ENCODE data around the gene STH.

The STH gene

DNA sequence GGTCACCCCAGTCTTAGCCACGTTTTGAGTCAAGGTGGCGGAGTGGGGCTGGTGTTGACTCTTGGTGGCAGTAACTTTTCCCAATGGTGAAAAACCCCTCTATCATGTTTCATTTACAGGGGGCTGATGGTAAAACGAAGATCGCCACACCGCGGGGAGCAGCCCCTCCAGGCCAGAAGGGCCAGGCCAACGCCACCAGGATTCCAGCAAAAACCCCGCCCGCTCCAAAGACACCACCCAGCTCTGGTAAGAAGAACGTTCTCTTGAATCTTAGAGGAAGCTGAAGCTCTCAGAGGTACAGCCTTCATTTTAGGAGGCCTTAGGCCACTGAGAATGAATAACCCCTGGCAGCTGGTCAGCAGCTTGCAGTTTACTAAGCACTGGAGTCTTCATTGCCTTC is 7.7 kb upstream of the STH start:
- Histone ChIP-seq H3K4me3 (ENCODE audit: low read depth, low read length) (no peak overlapping the region), H3K27ac (ENCODE audit: extremely low read depth, low read depth, low read length) (no peak overlapping the region), H3K9me3 (ENCODE audit: control insufficient read depth, insufficient read depth, low read depth, low read length) (no peaks in the 10 kb centered on the region), H3K36me3 (ENCODE audit: control insufficient read depth in 2 of 2, insufficient read depth in 1 of 2, low read length in 2 of 2) (no peaks in the 10 kb centered on the region), H3K4me1 (ENCODE audit: control insufficient read depth, insufficient read depth, low read length) (no peaks in the 10 kb centered on the region)
- CTCF ChIA-PET = interaction anchor here (0.8 to 2.0 kb wide), 3 partner anchors 8 to 53 kb away, joined by 3 to 4 read pairs (median 3); partner anchors contain the start of gene STH
- TF ChIP-seq ZNF335 (tag by site-specific recombination; conservative IDR thresholded peaks at IDR 0.05) = no peak
- no peak for TF ChIP-seq ZNF223 (tag by site-specific recombination; IDR thresholded peaks at IDR 0.05)
- no peak for TF ChIP-seq GLI4 (tag by site-specific recombination; IDR thresholded peaks at IDR 0.05)
- no peak for TF ChIP-seq ZFP3 (tag by site-specific recombination; IDR thresholded peaks at IDR 0.05; ENCODE audit: low read depth)
- TF ChIP-seq, protein P1, sequence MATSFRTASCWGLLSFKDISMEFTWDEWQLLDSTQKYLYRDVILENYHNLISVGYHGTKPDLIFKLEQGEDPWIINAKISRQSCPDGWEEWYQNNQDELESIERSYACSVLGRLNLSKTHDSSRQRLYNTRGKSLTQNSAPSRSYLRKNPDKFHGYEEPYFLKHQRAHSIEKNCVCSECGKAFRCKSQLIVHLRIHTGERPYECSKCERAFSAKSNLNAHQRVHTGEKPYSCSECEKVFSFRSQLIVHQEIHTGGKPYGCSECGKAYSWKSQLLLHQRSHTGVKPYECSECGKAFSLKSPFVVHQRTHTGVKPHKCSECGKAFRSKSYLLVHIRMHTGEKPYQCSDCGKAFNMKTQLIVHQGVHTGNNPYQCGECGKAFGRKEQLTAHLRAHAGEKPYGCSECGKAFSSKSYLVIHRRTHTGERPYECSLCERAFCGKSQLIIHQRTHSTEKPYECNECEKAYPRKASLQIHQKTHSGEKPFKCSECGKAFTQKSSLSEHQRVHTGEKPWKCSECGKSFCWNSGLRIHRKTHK (tag by site-specific recombination; IDR thresholded peaks at IDR 0.05) = no peak
- no peak for TF ChIP-seq ZNF121 (tag by site-specific recombination; IDR thresholded peaks at IDR 0.05)
- TF ChIP-seq ZNF16 (tag by site-specific recombination; IDR thresholded peaks at IDR 0.05; ENCODE audit: low read depth) = no peak
- TF ChIP-seq BCL11B (tag by site-specific recombination; IDR thresholded peaks at IDR 0.05; ENCODE audit: low read depth) = no peak
- no peak for TF ChIP-seq ZSCAN16 (tag by site-specific recombination; IDR thresholded peaks at IDR 0.05)
- POLR2A ChIA-PET = interaction anchor here (0.7 kb wide), 1 partner anchor 157 kb away, joined by 3 read pairs; no protein-coding TSS in a partner anchor

DNA sequence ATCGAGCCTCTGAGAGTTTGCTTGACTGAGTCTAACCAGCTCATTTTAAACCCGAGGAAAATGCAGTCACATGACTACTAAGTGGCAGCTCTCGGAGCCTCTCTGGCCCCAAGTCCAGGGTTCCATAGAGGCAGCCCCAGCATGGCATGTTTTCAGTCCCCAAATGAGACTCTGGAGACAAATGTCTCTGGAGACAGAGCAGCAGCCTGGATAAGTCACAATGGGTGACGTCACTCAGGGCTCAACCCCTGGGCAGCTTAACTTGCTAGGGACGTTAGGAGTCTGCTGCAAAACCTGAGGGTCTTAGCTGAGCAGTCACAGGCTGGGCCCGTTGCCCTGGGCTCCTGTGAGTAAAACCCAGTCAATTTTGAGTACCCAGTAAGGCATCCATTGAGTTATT is 6.9 kb upstream of the STH start:
- no peak for TF ChIP-seq ZBTB21 (tag by site-specific recombination; IDR thresholded peaks at IDR 0.05)
- TF ChIP-seq, protein P2, sequence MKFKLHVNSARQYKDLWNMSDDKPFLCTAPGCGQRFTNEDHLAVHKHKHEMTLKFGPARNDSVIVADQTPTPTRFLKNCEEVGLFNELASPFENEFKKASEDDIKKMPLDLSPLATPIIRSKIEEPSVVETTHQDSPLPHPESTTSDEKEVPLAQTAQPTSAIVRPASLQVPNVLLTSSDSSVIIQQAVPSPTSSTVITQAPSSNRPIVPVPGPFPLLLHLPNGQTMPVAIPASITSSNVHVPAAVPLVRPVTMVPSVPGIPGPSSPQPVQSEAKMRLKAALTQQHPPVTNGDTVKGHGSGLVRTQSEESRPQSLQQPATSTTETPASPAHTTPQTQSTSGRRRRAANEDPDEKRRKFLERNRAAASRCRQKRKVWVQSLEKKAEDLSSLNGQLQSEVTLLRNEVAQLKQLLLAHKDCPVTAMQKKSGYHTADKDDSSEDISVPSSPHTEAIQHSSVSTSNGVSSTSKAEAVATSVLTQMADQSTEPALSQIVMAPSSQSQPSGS (tag by site-specific recombination; IDR thresholded peaks at IDR 0.05; ENCODE audit: low read depth) = peak; percentile 51
- ChIA-PET POLR2A (interaction anchor here (0.6 to 0.7 kb wide), 2 partner anchors 46 to 158 kb away, joined by 3 to 4 read pairs; no protein-coding TSS in a partner anchor), CTCF (interaction anchor here (0.6 to 2.0 kb wide), 3 partner anchors 11 to 52 kb away, joined by 3 to 4 read pairs (median 3); no protein-coding TSS in a partner anchor)
- Histone ChIP-seq H3K27ac (ENCODE audit: extremely low read depth, low read depth, low read length) (no peak overlapping the region), H3K9me3 (ENCODE audit: control insufficient read depth, insufficient read depth, low read depth, low read length) (no peaks in the 10 kb centered on the region), H3K36me3 (ENCODE audit: control insufficient read depth in 2 of 2, insufficient read depth in 1 of 2, low read length in 2 of 2) (no peaks in the 10 kb centered on the region), H3K4me3 (ENCODE audit: low read depth, low read length) (no peak overlapping the region), H3K4me1 (ENCODE audit: control insufficient read depth, insufficient read depth, low read length) (no peaks in the 10 kb centered on the region)

DNA sequence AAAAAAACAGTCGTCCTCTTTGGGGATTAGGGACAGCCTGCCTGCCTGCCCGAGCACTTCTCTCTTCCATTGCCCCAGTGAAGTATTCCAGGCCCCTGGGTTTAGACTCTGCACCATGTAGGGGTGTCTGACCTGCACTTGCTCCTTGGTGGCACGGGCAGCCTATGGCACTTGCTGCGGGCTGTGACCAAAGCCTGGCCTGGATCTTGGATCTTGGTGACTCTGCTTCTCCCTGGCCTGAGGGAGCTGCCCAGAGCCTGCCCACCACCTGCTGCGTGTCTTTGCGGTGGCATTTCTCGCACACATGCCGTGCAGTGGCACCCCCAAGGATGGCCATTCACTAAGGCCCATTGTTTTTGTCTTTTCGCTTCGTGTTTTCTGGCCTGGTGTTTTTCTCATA is 6.1 kb upstream of the STH start:
- POLR2A ChIA-PET = interaction anchor here (0.6 kb wide), 1 partner anchor 45 kb away, joined by 4 read pairs; no protein-coding TSS in a partner anchor
- Histone ChIP-seq H3K36me3 (ENCODE audit: control insufficient read depth in 2 of 2, insufficient read depth in 1 of 2, low read length in 2 of 2) (no peaks in the 10 kb centered on the region), H3K4me1 (ENCODE audit: control insufficient read depth, insufficient read depth, low read length) (no peaks in the 10 kb centered on the region), H3K27ac (ENCODE audit: extremely low read depth, low read depth, low read length) (no peak overlapping the region), H3K9me3 (ENCODE audit: control insufficient read depth, insufficient read depth, low read depth, low read length) (no peaks in the 10 kb centered on the region), H3K4me3 (ENCODE audit: low read depth, low read length) (no peak overlapping the region)
- CTCF ChIA-PET = interaction anchor here (0.6 to 2.0 kb wide), 3 partner anchors 10 to 44 kb away, joined by 3 to 6 read pairs (median 4); no protein-coding TSS in a partner anchor
- no peak for TF ChIP-seq GLIS2 (tag by site-specific recombination; IDR thresholded peaks at IDR 0.05)
- no peak for TF ChIP-seq TRIM28 (IDR thresholded peaks at IDR 0.05; ENCODE audit: borderline replicate concordance, low read length)
- no peak for TF ChIP-seq GLI2 (tag by site-specific recombination; IDR thresholded peaks at IDR 0.05; ENCODE audit: borderline replicate concordance, low read depth)
- TF ChIP-seq ZNF324 (tag by site-specific recombination; IDR thresholded peaks at IDR 0.05) = no peak
- no peak for TF ChIP-seq ZNF530 (tag by site-specific recombination; IDR thresholded peaks at IDR 0.05; ENCODE audit: low read depth)
- TF ChIP-seq, protein P2 (tag by site-specific recombination; IDR thresholded peaks at IDR 0.05; ENCODE audit: low read depth) = no peak
- TF ChIP-seq, protein P3, sequence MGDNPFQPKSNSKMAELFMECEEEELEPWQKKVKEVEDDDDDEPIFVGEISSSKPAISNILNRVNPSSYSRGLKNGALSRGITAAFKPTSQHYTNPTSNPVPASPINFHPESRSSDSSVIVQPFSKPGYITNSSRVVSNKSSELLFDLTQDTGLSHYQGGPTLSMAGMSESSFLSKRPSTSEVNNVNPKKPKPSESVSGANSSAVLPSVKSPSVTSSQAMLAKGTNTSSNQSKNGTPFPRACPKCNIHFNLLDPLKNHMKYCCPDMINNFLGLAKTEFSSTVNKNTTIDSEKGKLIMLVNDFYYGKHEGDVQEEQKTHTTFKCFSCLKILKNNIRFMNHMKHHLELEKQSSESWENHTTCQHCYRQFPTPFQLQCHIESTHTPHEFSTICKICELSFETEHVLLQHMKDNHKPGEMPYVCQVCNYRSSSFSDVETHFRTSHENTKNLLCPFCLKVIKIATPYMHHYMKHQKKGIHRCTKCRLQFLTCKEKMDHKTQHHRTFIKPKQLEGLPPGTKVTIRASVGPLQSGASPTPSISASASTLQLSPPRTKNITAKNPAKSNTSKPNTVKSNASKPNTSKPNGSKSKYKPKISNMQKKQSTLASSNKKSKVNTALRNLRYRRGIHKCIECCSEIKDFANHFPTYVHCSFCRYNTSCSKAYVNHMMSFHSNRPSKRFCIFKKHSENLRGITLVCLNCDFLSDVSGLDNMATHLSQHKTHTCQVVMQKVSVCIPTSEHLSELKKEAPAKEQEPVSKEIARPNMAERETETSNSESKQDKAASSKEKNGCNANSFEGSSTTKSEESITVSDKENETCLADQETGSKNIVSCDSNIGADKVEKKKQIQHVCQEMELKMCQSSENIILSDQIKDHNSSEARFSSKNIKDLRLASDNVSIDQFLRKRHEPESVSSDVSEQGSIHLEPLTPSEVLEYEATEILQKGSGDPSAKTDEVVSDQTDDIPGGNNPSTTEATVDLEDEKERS (tag by site-specific recombination; IDR thresholded peaks at IDR 0.05) = no peak
- TF ChIP-seq ZNF341 (tag by site-specific recombination; IDR thresholded peaks at IDR 0.05; ENCODE audit: low read depth) = no peak
- TF ChIP-seq HOXA7 (CRISPR knock-in tag; IDR thresholded peaks at IDR 0.05; ENCODE audit: borderline replicate concordance) = no peak
- TF ChIP-seq ZNF707 (tag by site-specific recombination; IDR thresholded peaks at IDR 0.05) = no peak

Measured in HEK293 (cell line).